ENCODE measurements around the gene EHD4. TPM values are rescaled to one million over a fixed set of nuclear protein-coding genes. Genes with fewer than 3 reads are reported as not detected.

Gene EHD4
- total RNA-seq, 6 experiments from 2014 or later, result 14.1 to 21.8 (median 18.1) TPM

- H3K9me3 Mint-ChIP-seq, result no peaks in the 10 kb centered on the region
- H3K36me3 Mint-ChIP-seq (ENCODE audit: low read depth), result no peaks in the 10 kb centered on the region
- no peak for DNase-seq
- H3K4me3 Mint-ChIP-seq, result no peak overlapping the region
- H3K27ac Mint-ChIP-seq, result no peak overlapping the region
- H3K4me1 Mint-ChIP-seq (ENCODE audit: low read depth), result no peaks in the 10 kb centered on the region
- H3K27me3 Mint-ChIP-seq (ENCODE audit: insufficient read depth), result peaks cover 12% of the 10 kb centered on the region
- no peak for TF ChIP-seq CTCF (IDR thresholded peaks at IDR 0.05)
Observed at GRCh38 chr15:41879321-41879845, 93.0 kb downstream of the EHD4 start.

- Mint-ChIP-seq H3K9me3 (no peaks in the 10 kb centered on the region), H3K4me3 (no peak overlapping the region), H3K36me3 (ENCODE audit: low read depth) (no peaks in the 10 kb centered on the region), H3K27ac (no peak overlapping the region), H3K27me3 (ENCODE audit: insufficient read depth) (peaks cover 15% of the 10 kb centered on the region), H3K4me1 (ENCODE audit: low read depth) (no peaks in the 10 kb centered on the region)
- DNase-seq, result no peak
- TF ChIP-seq CTCF (IDR thresholded peaks at IDR 0.05), result no peak
Observed at GRCh38 chr15:41878355-41878699, 94.0 kb downstream of the EHD4 start.

GRCh38 chr15:41877631-41878354 lies 94.6 kb downstream of the EHD4 start:
- no peak for DNase-seq
- peaks cover 18% of the 10 kb centered on the region for H3K27me3 Mint-ChIP-seq (ENCODE audit: insufficient read depth)
- H3K36me3 Mint-ChIP-seq (ENCODE audit: low read depth), result no peaks in the 10 kb centered on the region
- H3K9me3 Mint-ChIP-seq, result no peaks in the 10 kb centered on the region
- 0 out of 2 replicates have a peak, but pooled peaks have one; percentile 6 for TF ChIP-seq CTCF (IDR thresholded peaks at IDR 0.05)
- H3K4me1 Mint-ChIP-seq (ENCODE audit: low read depth), result no peaks in the 10 kb centered on the region
- no peak overlapping the region for H3K27ac Mint-ChIP-seq
- H3K4me3 Mint-ChIP-seq, result no peak overlapping the region

GRCh38 chr15:41876689-41877088 lies 95.7 kb downstream of the EHD4 start:
- TF ChIP-seq CTCF (IDR thresholded peaks at IDR 0.05), result no peak
- Mint-ChIP-seq H3K4me1 (ENCODE audit: low read depth) (no peaks in the 10 kb centered on the region), H3K4me3 (no peak overlapping the region), H3K27ac (no peak overlapping the region), H3K36me3 (ENCODE audit: low read depth) (no peaks in the 10 kb centered on the region), H3K9me3 (no peaks in the 10 kb centered on the region), H3K27me3 (ENCODE audit: insufficient read depth) (peaks cover 19% of the 10 kb centered on the region)
- DNase-seq, result no peak

GRCh38 chr15:41876007-41876406 lies 96.3 kb downstream of the EHD4 start:
- Mint-ChIP-seq H3K4me3 (no peak overlapping the region), H3K36me3 (ENCODE audit: low read depth) (no peaks in the 10 kb centered on the region), H3K27ac (no peak overlapping the region), H3K27me3 (ENCODE audit: insufficient read depth) (peaks cover 17% of the 10 kb centered on the region), H3K4me1 (ENCODE audit: low read depth) (peaks cover 4% of the 10 kb centered on the region), H3K9me3 (no peaks in the 10 kb centered on the region)
- no peak for DNase-seq
- no peak for TF ChIP-seq CTCF (IDR thresholded peaks at IDR 0.05)

All from HFFc6 (cell line).